GM23248 (cell line): ENCODE data around the gene TAF1L.

ENCODE experiments used
- EZH2 ChIP-seq: fragments of 200-600 bp; sonication (generic); IDR thresholded peaks from 2 replicates; pipeline ENCODE4 v1.6.1; 2018; ENCODE audit warnings: antibody characterized with exemption, mild to moderate bottlenecking; ENCODE audit not compliant: insufficient read depth, poor library complexity, severe bottlenecking
- EZH2phosphoT487 ChIP-seq: fragments of 200-600 bp; sonication (generic); IDR thresholded peaks from 2 replicates; pipeline ENCODE4 v1.6.1; 2018; ENCODE audit warnings: antibody characterized with exemption, moderate library complexity, mild to moderate bottlenecking, low read depth; ENCODE audit not compliant: insufficient read depth

- no peak for TF ChIP-seq EZH2
- TF ChIP-seq EZH2phosphoT487 = no peak
These were observed 12.5 kb downstream of the TAF1L start for GRCh38 chr9:32622948-32623347.
